ENCODE measurements around the gene SOS2. TPM values are rescaled to one million over a fixed set of nuclear protein-coding genes. Genes with fewer than 3 reads are reported as not detected.

The SOS2 gene
- total and polyA plus RNA-seq, 2 donors (not counting 3 experiments of a cell fraction or from before 2014, with no cell fraction given), result 6.7 to 21.3 TPM

DNA sequence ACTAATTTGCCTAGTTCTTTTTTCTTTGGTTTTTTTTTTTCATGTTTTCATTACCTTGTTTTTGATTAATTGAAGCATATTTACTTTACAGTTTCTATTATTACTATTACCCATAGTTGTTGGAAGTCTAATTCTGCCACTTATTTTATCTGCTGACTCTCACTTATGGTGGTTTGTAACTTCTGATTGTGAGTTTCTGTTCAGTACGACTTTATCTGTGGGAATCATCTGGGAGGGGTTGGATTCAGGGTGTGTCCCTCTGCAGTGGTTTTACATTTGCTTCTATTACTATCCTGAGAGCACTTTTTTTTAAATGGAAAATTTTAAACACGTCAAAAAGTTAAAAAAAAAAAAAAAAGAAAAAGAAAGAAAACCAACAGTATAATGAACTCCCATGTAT lies 26.4 kb upstream of the SOS2 start:
- TF ChIP-seq JUN (IDR thresholded peaks at IDR 0.05; ENCODE audit: borderline replicate concordance, insufficient read depth, insufficient read length, low read depth) (no peak), FOS (IDR thresholded peaks at IDR 0.05; ENCODE audit: borderline replicate concordance, insufficient read depth, low read length) (no peak), POLR2A (IDR thresholded peaks at IDR 0.05; ENCODE audit: low read depth, low read length) (no peak), GATA2 (IDR thresholded peaks at IDR 0.05; ENCODE audit: insufficient read depth, insufficient read length, low read depth, low read length) (no peak), POLR2AphosphoS5 (IDR thresholded peaks at IDR 0.05; ENCODE audit: insufficient read depth, low read depth, low read length) (no peak), MYC (IDR thresholded peaks at IDR 0.05; ENCODE audit: low read depth, low read length) (no peak), EZH2 (IDR thresholded peaks at IDR 0.05; ENCODE audit: borderline replicate concordance, low read depth, low read length, severe bottlenecking) (no peak)
- TF ChIP-seq, protein P1, sequence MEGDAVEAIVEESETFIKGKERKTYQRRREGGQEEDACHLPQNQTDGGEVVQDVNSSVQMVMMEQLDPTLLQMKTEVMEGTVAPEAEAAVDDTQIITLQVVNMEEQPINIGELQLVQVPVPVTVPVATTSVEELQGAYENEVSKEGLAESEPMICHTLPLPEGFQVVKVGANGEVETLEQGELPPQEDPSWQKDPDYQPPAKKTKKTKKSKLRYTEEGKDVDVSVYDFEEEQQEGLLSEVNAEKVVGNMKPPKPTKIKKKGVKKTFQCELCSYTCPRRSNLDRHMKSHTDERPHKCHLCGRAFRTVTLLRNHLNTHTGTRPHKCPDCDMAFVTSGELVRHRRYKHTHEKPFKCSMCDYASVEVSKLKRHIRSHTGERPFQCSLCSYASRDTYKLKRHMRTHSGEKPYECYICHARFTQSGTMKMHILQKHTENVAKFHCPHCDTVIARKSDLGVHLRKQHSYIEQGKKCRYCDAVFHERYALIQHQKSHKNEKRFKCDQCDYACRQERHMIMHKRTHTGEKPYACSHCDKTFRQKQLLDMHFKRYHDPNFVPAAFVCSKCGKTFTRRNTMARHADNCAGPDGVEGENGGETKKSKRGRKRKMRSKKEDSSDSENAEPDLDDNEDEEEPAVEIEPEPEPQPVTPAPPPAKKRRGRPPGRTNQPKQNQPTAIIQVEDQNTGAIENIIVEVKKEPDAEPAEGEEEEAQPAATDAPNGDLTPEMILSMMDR (IDR thresholded peaks at IDR 0.05; ENCODE audit: extremely low read depth in 1 of 2, insufficient read depth in 1 of 2, low read depth in 1 of 2, low read length in 2 of 2), result no peak
- TF ChIP-seq, protein P2, sequence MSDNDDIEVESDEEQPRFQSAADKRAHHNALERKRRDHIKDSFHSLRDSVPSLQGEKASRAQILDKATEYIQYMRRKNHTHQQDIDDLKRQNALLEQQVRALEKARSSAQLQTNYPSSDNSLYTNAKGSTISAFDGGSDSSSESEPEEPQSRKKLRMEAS (IDR thresholded peaks at IDR 0.05; ENCODE audit: insufficient read depth, insufficient read length), result no peak
- Histone ChIP-seq H3K9ac (replicated peaks; ENCODE audit: extremely low read depth, insufficient read depth, low read length) (no peak overlapping the region), H3K4me1 (ENCODE audit: control insufficient read depth, extremely low read depth, insufficient read depth, low read length) (no peaks in the 10 kb centered on the region), H3K36me3 (ENCODE audit: control insufficient read depth in 2 of 2, extremely low read depth in 1 of 2, insufficient read depth in 2 of 2, low read length in 2 of 2) (no peaks in the 10 kb centered on the region), H3K9me1 (replicated peaks; ENCODE audit: control insufficient read depth, extremely low read depth, insufficient read depth, low read length) (no peaks in the 10 kb centered on the region), H4K20me1 (replicated peaks; ENCODE audit: control insufficient read depth, extremely low read depth, insufficient read depth, low read length) (no peaks in the 10 kb centered on the region), H3K27me3 (ENCODE audit: control insufficient read depth in 2 of 2, insufficient read depth in 2 of 2, low read length in 2 of 2) (no peaks in the 10 kb centered on the region), H3K4me3 (replicated peaks in 1 of 3; ENCODE audit: insufficient read depth in 1 of 3, low read depth in 1 of 3, low read length in 3 of 3) (no peak overlapping the region), H2AFZ (ENCODE audit: low read depth, low read length) (no peak overlapping the region), H3K9me3 (replicated peaks; ENCODE audit: control insufficient read depth, insufficient read depth, low read length) (no peaks in the 10 kb centered on the region), H3K4me2 (ENCODE audit: insufficient read depth, low read length) (no peak overlapping the region), H3K79me2 (ENCODE audit: control insufficient read depth, insufficient read depth, low read length) (no peaks in the 10 kb centered on the region), H3K27ac (ENCODE audit: insufficient read depth, low read depth, low read length) (no peak overlapping the region)
- intact Hi-C loops (cut with micrococcal nuclease) (no loop called here), dilution Hi-C loops (cut with MboI; ENCODE audit: extremely low pct_ligation_motif_present, low sequenced_read_pairs) (no loop called here)
- DNase-seq (ENCODE audit: low read depth, low spot score), result no peak
- ChIA-PET POLR2A (no interaction called here), CTCF (no interaction called here)
- no TSS peak for BruUV-seq (replicated peaks)
- FAIRE-seq, result no peak
